HEK293T (cell line): ENCODE measurements around the gene ODAD4.
"Not testable (repeated sequence)": the region's sequence is repeated elsewhere in the genome, so short reads cannot be mapped to it uniquely, and the experiment has no call there.

Experiments used
- CTBP1 ChIP-seq: fragments of 450-650 bp; IDR thresholded peaks from 2 replicates; pipeline ENCODE4 v1.6.1; 2016; ENCODE audit warnings: borderline replicate concordance
- NFRKB ChIP-seq: fragments of 450-650 bp; IDR thresholded peaks from 2 replicates; pipeline ENCODE4 v1.6.1; 2016; ENCODE audit warnings: mild to moderate bottlenecking, moderate library complexity
- SP1 ChIP-seq: fragments of 450-650 bp; IDR thresholded peaks from 2 replicates; pipeline ENCODE4 v1.6.1; 2017

DNA sequence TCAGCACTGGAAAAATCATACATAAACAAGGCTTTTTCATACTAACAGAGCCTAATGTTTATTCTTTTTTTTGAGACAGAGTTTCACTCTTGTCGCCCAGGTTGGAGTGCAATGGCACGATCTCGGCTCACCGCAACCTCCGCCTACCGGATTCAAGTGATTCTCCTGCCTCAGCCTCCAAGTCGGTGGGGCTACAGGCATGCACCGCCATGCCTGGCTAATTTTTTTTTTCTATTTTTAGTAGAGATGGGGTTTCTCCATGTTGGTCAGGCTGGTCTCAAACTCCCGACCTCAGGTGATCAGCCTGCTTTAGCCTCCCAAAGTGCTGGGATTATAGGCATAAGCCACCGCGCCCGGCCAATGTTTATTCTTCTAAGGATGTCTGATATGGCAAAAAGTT is 83.3 kb downstream of the ODAD4 start:
- TF ChIP-seq SP1, CTBP1, NFRKB: not testable (repeated sequence)
